Liver (tissue), 9 donors: ENCODE results near the gene PTPRN2. TPM values are rescaled to one million over a fixed set of nuclear protein-coding genes. Genes with fewer than 3 reads are reported as not detected.

ENCODE experiments used
- DNase-seq: peaks from one replicate; pipeline ENCODE4 v3.0.0-alpha.2; 2017; ENCODE audit warnings: low spot score
- H3K27ac ChIP-seq, 2 donors: one replicate each; pipeline ENCODE4 v1.7.0; 2013; ENCODE audit warnings: inconsistent platforms in 2 of 2, low read length in 2 of 2, control low read depth in 1 of 2, low read depth in 1 of 2, mild to moderate bottlenecking in 1 of 2
- H3K27me3 ChIP-seq, 4 donors: one replicate each; pipeline versions ENCODE4 v1.6.1 to v1.7.0; 2013; ENCODE audit warnings: low read length in 3 of 4, inconsistent platforms in 1 of 4, mild to moderate bottlenecking in 1 of 4, moderate library complexity in 1 of 4; ENCODE audit not compliant: control insufficient read depth in 4 of 4, insufficient read depth in 4 of 4
- H3K36me3 ChIP-seq, 4 donors: one replicate each; pipeline versions ENCODE4 v1.6.1 to v1.7.0; 2013; ENCODE audit warnings: low read length in 3 of 4, mild to moderate bottlenecking in 3 of 4, low read depth in 1 of 4, moderate library complexity in 1 of 4; ENCODE audit not compliant: control insufficient read depth in 4 of 4, insufficient read depth in 3 of 4
- H3K4me1 ChIP-seq, 4 donors: one replicate each; pipeline versions ENCODE4 v1.6.1 to v1.7.0; 2013; ENCODE audit warnings: low read length in 3 of 4, mild to moderate bottlenecking in 3 of 4, moderate library complexity in 1 of 4; ENCODE audit not compliant: control insufficient read depth in 4 of 4, insufficient read depth in 4 of 4
- H3K4me3 ChIP-seq, 3 donors: one replicate each; pipeline versions ENCODE4 v1.6.1 to v1.7.0; 2013; ENCODE audit warnings: low read length in 3 of 3, control low read depth in 1 of 3, low read depth in 1 of 3, mild to moderate bottlenecking in 1 of 3
- H3K9ac ChIP-seq, 2 donors: one replicate each; pipeline ENCODE4 v1.7.0; 2013; ENCODE audit warnings: low read length in 2 of 2, mild to moderate bottlenecking in 2 of 2, moderate library complexity in 2 of 2, control low read depth in 1 of 2, low read depth in 1 of 2
- H3K9me3 ChIP-seq, 4 donors: one replicate each; pipeline versions ENCODE4 v1.6.1 to v1.7.0; 2013; ENCODE audit warnings: low read length in 3 of 4; ENCODE audit not compliant: control insufficient read depth in 4 of 4
- EGR1 ChIP-seq, 2 donors: IDR thresholded peaks; 2 replicates each; pipeline ENCODE4 v1.6.1; 2016 to 2018; ENCODE audit warnings: antibody characterized with exemption in 2 of 2, low read depth in 2 of 2
- FOXA1 ChIP-seq: IDR thresholded peaks from 2 replicates; pipeline ENCODE4 v1.6.1; 2016; ENCODE audit warnings: antibody characterized with exemption
- FOXA2 ChIP-seq: IDR thresholded peaks from 2 replicates; pipeline ENCODE4 v1.6.1; 2016; ENCODE audit warnings: antibody characterized with exemption
- GABPA ChIP-seq, 2 donors: IDR thresholded peaks in 1 of 2; conservative IDR thresholded peaks in 1 of 2; 2 replicates each; pipeline ENCODE4 v1.6.1; 2016; ENCODE audit warnings: antibody characterized with exemption in 2 of 2, mild to moderate bottlenecking in 1 of 2, moderate library complexity in 1 of 2
- JUND ChIP-seq, 2 donors: IDR thresholded peaks; 2 replicates each; pipeline ENCODE4 v1.6.1; 2016; ENCODE audit warnings: antibody characterized with exemption in 2 of 2
- NR2F2 ChIP-seq: IDR thresholded peaks from 2 replicates; pipeline ENCODE4 v1.6.1; 2016; ENCODE audit warnings: antibody characterized with exemption
- RAD21 ChIP-seq, 2 donors: IDR thresholded peaks; 2 replicates each; pipeline ENCODE4 v1.6.1; 2016; ENCODE audit warnings: antibody characterized with exemption in 2 of 2, mild to moderate bottlenecking in 2 of 2
- RXRA ChIP-seq, 2 donors: IDR thresholded peaks; 2 replicates each; pipeline ENCODE4 v1.6.1; 2017 to 2018; ENCODE audit warnings: antibody characterized with exemption in 2 of 2, mild to moderate bottlenecking in 1 of 2
- SP1 ChIP-seq: IDR thresholded peaks from 2 replicates; pipeline ENCODE4 v1.6.1; 2018; ENCODE audit warnings: antibody characterized with exemption, mild to moderate bottlenecking
- YY1 ChIP-seq: IDR thresholded peaks from 2 replicates; pipeline ENCODE4 v1.6.1; 2016; ENCODE audit warnings: antibody characterized with exemption, mild to moderate bottlenecking
- WGBS: extraction: QIAGEN DNeasy Blood & Tissue Kit; methylation state at CpG from one replicate; pipeline ENCODE4 v1.1.7; 2013; 5-methylcytosine and 5-hydroxymethylcytosine counted together
- polyA plus RNA-seq, 2 donors: library from polyadenylated mRNA; stranded (reverse) in 1 of 2; unstranded in 1 of 2; fragments of 200-250 nt in 1 of 2; fragments of >200 nt in 1 of 2; fragmentation: Nextera tagmentation in 1 of 2; extraction: Ambion mirVana in 1 of 2; gene quantifications; one replicate each; pipeline versions ENCODE4 v1.2.1 to v1.2.3, GENCODE V29; 2013 to 2015
- total RNA-seq, 2 donors: library from RNA; depleted of rRNA; stranded (reverse); fragments of >200 nt; gene quantifications; one replicate each; pipeline ENCODE4 v1.2.3, GENCODE V29; 2014
- TF ChIP-seq, protein P1 (sequence below): IDR thresholded peaks from 2 replicates; pipeline ENCODE4 v1.6.1; 2016; ENCODE audit warnings: antibody characterized with exemption
- TF ChIP-seq, protein P2 (sequence below): IDR thresholded peaks from 2 replicates; pipeline ENCODE4 v1.6.1; 2016; ENCODE audit warnings: antibody characterized with exemption
- TF ChIP-seq, protein P3 (sequence below): fragments of 150-350 bp; IDR thresholded peaks from 2 replicates; pipeline ENCODE4 v1.5.1; 2017; ENCODE audit warnings: improper control_type of control experiment, low read depth, low read length; ENCODE audit not compliant: missing input control
- TF ChIP-seq, protein P4 (sequence below): IDR thresholded peaks from 2 replicates; pipeline ENCODE4 v1.6.1; 2016; ENCODE audit warnings: antibody characterized with exemption, mild to moderate bottlenecking
- TF ChIP-seq, protein P5 (sequence below): IDR thresholded peaks from 2 replicates; pipeline ENCODE4 v1.6.1; 2016; ENCODE audit warnings: antibody characterized with exemption
- donor health status: healthy.
- donor health status: healthy.
- donor health status: healthy.
- donor health status: healthy.
- donor health status: healthy.

The PTPRN2 gene
- total and polyA plus RNA-seq, 4 donors, result 0.75 to 1.9 (median 1.1) TPM

DNA sequence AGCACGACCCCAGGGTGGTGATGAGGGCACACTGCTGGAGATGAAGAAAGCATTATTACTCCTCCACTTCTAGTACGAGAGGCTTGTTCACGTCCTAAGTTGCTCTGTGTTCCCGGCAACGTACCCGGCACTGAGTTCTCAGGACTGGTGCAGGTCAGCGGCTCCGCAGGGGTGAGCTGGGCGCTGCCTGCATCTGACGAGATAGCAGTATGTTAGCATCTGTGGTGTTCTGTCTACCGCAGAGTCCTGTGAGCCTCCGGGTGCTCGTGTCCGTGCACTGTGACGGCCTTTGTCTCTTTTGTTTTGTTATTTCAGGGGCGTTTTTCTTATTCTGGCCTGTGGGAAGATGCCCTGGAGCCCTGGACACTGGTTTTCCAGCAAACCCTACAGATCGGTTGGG is 743.0 kb downstream of the PTPRN2 start:
- no peak for TF ChIP-seq RAD21 (IDR thresholded peaks at IDR 0.05)
- TF ChIP-seq JUND (IDR thresholded peaks at IDR 0.05), result no peak
- TF ChIP-seq EGR1 (IDR thresholded peaks at IDR 0.05; ENCODE audit: low read depth in 2 of 2), result no peak
- TF ChIP-seq FOXA2, result no peak
- no peak for TF ChIP-seq GABPA (IDR thresholded peaks at IDR 0.05 in 1 of 2, conservative IDR thresholded peaks at IDR 0.05 in 1 of 2)
- TF ChIP-seq, protein P1, sequence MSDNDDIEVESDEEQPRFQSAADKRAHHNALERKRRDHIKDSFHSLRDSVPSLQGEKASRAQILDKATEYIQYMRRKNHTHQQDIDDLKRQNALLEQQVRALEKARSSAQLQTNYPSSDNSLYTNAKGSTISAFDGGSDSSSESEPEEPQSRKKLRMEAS, result no peak
- no peak for TF ChIP-seq FOXA1
- TF ChIP-seq, protein P2, sequence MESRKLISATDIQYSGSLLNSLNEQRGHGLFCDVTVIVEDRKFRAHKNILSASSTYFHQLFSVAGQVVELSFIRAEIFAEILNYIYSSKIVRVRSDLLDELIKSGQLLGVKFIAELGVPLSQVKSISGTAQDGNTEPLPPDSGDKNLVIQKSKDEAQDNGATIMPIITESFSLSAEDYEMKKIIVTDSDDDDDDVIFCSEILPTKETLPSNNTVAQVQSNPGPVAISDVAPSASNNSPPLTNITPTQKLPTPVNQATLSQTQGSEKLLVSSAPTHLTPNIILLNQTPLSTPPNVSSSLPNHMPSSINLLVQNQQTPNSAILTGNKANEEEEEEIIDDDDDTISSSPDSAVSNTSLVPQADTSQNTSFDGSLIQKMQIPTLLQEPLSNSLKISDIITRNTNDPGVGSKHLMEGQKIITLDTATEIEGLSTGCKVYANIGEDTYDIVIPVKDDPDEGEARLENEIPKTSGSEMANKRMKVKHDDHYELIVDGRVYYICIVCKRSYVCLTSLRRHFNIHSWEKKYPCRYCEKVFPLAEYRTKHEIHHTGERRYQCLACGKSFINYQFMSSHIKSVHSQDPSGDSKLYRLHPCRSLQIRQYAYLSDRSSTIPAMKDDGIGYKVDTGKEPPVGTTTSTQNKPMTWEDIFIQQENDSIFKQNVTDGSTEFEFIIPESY, result no peak
- no peak for DNase-seq
- Histone ChIP-seq H3K27ac (no peak overlapping the region), H3K9me3 (no peaks in the 10 kb centered on the region), H3K36me3 (no peaks in the 10 kb centered on the region), H3K4me1 (no peaks in the 10 kb centered on the region), H3K9ac (no peak overlapping the region), H3K4me3 (no peak overlapping the region), H3K27me3 (no peaks in the 10 kb centered on the region)
- WGBS, result 85% methylated on average over 17 of the region's 17 CpGs

DNA sequence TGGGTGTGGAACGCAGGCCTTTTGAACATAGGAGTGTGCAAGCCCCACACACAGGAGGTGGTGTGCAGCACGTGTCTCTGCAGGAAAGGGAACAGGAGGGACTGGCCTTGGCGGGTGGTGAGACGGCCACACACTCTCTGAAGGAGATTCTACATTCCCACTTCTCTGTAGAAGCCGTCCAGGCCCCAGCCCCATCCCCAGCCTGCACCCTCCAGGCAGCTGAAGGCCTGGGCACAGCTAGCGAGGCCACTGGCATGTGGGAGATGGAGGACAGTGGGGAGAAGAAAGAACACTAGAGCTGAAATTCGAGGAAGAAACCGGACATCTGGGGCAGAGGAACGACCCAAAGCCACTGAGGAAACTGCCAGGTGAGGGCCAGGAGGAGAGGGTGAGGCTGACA is 743.5 kb downstream of the PTPRN2 start:
- 82% methylated on average over 9 of the region's 9 CpGs for WGBS
- H3K4me1 ChIP-seq, result no peaks in the 10 kb centered on the region
- H3K27me3 ChIP-seq, result no peaks in the 10 kb centered on the region
- no peaks in the 10 kb centered on the region for H3K36me3 ChIP-seq
- no peaks in the 10 kb centered on the region for H3K9me3 ChIP-seq
- H3K4me3 ChIP-seq, result no peak overlapping the region
- H3K27ac ChIP-seq, result no peak overlapping the region
- no peak overlapping the region for H3K9ac ChIP-seq
- no peak for DNase-seq
- TF ChIP-seq RAD21 (IDR thresholded peaks at IDR 0.05) (no peak), GABPA (IDR thresholded peaks at IDR 0.05 in 1 of 2, conservative IDR thresholded peaks at IDR 0.05 in 1 of 2) (no peak), EGR1 (IDR thresholded peaks at IDR 0.05; ENCODE audit: low read depth in 2 of 2) (no peak), JUND (IDR thresholded peaks at IDR 0.05) (no peak), NR2F2 (no peak)

DNA sequence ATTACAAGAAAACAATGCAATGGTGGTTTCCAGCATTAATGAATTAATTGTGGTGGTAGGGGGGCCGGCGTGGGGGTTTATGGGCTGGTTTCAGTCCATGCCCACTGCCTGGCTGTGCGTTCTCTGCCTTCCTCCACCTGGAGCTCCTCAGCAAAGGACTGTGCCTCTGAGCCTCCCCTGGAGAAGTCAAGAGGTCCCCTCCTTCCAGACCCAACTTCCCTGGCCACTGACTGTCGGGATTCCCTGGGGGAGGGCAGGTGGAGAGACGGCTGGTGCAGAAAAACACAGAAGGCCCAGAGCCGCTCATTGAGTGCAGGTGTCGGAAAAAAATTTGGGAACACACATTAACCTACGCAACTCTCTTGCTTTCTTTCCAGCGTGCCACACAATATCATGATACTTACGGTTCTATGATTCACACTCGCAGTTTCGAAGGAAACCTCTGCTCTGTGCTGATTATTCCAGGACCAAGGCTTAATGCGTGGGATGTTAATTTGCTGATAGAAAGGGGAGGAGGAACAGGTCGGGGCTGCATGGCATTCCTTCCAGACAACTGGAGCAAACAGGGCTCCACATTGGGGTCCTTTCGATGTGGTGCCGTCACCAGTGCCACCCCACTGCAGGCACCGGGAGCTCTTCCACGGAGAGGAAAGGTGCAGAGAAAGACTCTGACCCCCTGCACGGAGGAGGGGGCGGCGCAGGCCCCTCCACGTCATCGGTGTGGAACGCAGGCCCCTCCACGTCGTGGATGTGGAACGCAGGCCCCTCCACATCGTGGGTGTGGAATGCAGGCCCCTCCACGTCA is 744.1 kb downstream of the PTPRN2 start:
- Histone ChIP-seq H3K27me3 (no peaks in the 10 kb centered on the region), H3K9me3 (no peaks in the 10 kb centered on the region), H3K4me1 (no peaks in the 10 kb centered on the region), H3K36me3 (no peaks in the 10 kb centered on the region), H3K4me3 (no peak overlapping the region), H3K9ac (no peak overlapping the region), H3K27ac (no peak overlapping the region)
- DNase-seq, result no peak
- WGBS, result 88% methylated on average over 29 of the region's 29 CpGs
- TF ChIP-seq, protein P3, sequence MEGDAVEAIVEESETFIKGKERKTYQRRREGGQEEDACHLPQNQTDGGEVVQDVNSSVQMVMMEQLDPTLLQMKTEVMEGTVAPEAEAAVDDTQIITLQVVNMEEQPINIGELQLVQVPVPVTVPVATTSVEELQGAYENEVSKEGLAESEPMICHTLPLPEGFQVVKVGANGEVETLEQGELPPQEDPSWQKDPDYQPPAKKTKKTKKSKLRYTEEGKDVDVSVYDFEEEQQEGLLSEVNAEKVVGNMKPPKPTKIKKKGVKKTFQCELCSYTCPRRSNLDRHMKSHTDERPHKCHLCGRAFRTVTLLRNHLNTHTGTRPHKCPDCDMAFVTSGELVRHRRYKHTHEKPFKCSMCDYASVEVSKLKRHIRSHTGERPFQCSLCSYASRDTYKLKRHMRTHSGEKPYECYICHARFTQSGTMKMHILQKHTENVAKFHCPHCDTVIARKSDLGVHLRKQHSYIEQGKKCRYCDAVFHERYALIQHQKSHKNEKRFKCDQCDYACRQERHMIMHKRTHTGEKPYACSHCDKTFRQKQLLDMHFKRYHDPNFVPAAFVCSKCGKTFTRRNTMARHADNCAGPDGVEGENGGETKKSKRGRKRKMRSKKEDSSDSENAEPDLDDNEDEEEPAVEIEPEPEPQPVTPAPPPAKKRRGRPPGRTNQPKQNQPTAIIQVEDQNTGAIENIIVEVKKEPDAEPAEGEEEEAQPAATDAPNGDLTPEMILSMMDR, result no peak
- TF ChIP-seq, protein P1, result no peak
- TF ChIP-seq, protein P4, sequence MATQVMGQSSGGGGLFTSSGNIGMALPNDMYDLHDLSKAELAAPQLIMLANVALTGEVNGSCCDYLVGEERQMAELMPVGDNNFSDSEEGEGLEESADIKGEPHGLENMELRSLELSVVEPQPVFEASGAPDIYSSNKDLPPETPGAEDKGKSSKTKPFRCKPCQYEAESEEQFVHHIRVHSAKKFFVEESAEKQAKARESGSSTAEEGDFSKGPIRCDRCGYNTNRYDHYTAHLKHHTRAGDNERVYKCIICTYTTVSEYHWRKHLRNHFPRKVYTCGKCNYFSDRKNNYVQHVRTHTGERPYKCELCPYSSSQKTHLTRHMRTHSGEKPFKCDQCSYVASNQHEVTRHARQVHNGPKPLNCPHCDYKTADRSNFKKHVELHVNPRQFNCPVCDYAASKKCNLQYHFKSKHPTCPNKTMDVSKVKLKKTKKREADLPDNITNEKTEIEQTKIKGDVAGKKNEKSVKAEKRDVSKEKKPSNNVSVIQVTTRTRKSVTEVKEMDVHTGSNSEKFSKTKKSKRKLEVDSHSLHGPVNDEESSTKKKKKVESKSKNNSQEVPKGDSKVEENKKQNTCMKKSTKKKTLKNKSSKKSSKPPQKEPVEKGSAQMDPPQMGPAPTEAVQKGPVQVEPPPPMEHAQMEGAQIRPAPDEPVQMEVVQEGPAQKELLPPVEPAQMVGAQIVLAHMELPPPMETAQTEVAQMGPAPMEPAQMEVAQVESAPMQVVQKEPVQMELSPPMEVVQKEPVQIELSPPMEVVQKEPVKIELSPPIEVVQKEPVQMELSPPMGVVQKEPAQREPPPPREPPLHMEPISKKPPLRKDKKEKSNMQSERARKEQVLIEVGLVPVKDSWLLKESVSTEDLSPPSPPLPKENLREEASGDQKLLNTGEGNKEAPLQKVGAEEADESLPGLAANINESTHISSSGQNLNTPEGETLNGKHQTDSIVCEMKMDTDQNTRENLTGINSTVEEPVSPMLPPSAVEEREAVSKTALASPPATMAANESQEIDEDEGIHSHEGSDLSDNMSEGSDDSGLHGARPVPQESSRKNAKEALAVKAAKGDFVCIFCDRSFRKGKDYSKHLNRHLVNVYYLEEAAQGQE, result no peak
- no peak for TF ChIP-seq JUND (IDR thresholded peaks at IDR 0.05)
- no peak for TF ChIP-seq RAD21 (IDR thresholded peaks at IDR 0.05)
- no peak for TF ChIP-seq EGR1 (IDR thresholded peaks at IDR 0.05; ENCODE audit: low read depth in 2 of 2)
- no peak for TF ChIP-seq FOXA2
- no peak for TF ChIP-seq SP1
- TF ChIP-seq, protein P5, sequence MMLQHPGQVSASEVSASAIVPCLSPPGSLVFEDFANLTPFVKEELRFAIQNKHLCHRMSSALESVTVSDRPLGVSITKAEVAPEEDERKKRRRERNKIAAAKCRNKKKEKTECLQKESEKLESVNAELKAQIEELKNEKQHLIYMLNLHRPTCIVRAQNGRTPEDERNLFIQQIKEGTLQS, result no peak
- no peak for TF ChIP-seq FOXA1
- TF ChIP-seq RXRA (IDR thresholded peaks at IDR 0.05), result no peak
- TF ChIP-seq, protein P2, result no peak
- TF ChIP-seq YY1, result no peak
- no peak for TF ChIP-seq GABPA (IDR thresholded peaks at IDR 0.05 in 1 of 2, conservative IDR thresholded peaks at IDR 0.05 in 1 of 2)
